Small intestine (tissue), 7 donors: ENCODE measurements around the gene MTUS2. TPM values are rescaled to one million over a fixed set of nuclear protein-coding genes. Genes with fewer than 3 reads are reported as not detected.

Experiments
- DNase-seq, 2 donors: peaks; one replicate each; pipeline versions ENCODE4 v3.0.0 to v3.0.0-alpha.2; 2013
- FAIRE-seq: peaks from 2 replicates; lab custom pipeline; 2012; peaks lifted over from hg19 to GRCh38; lab: Jason Lieb, UNC
- H3K27ac ChIP-seq, 3 donors: one replicate each; pipeline ENCODE4 v1.5.1; 2013; ENCODE audit warnings: low read length in 2 of 3, mild to moderate bottlenecking in 2 of 3, control low read depth in 1 of 3, inconsistent platforms in 1 of 3, low read depth in 1 of 3, moderate library complexity in 1 of 3
- H3K27me3 ChIP-seq, 3 donors: one replicate each; pipeline ENCODE4 v1.6.1; 2013; ENCODE audit warnings: low read length in 3 of 3, inconsistent platforms in 1 of 3; ENCODE audit not compliant: control insufficient read depth in 3 of 3, insufficient read depth in 3 of 3
- H3K36me3 ChIP-seq, 3 donors: one replicate each; pipeline ENCODE4 v1.6.1; 2013; ENCODE audit warnings: low read length in 3 of 3, inconsistent platforms in 1 of 3, low read depth in 1 of 3, mild to moderate bottlenecking in 1 of 3, moderate library complexity in 1 of 3; ENCODE audit not compliant: control insufficient read depth in 3 of 3, insufficient read depth in 2 of 3
- H3K4me1 ChIP-seq, 3 donors: one replicate each; pipeline ENCODE4 v1.6.1; 2013; ENCODE audit warnings: low read length in 2 of 3, inconsistent platforms in 1 of 3, low read depth in 1 of 3, mild to moderate bottlenecking in 1 of 3, moderate library complexity in 1 of 3; ENCODE audit not compliant: control insufficient read depth in 3 of 3, insufficient read depth in 2 of 3
- H3K4me3 ChIP-seq, 3 donors: one replicate each; pipeline ENCODE4 v1.5.1; 2013; ENCODE audit warnings: low read length in 3 of 3, control low read depth in 1 of 3, inconsistent platforms in 1 of 3, low read depth in 1 of 3, mild to moderate bottlenecking in 1 of 3, moderate library complexity in 1 of 3
- H3K9me3 ChIP-seq, 2 donors: one replicate each; pipeline ENCODE4 v1.6.1; 2013; ENCODE audit warnings: low read depth in 1 of 2, low read length in 1 of 2; ENCODE audit not compliant: control insufficient read depth in 2 of 2, insufficient read depth in 1 of 2
- WGBS, 3 donors: extraction: QIAGEN DNeasy Blood & Tissue Kit; methylation state at CpG; one replicate each; pipeline ENCODE4 v1.1.7; 2013; 5-methylcytosine and 5-hydroxymethylcytosine counted together
- polyA plus RNA-seq, 4 donors: library from polyadenylated mRNA; stranded (reverse) in 3 of 4; unstranded in 1 of 4; fragments of 200-250 nt in 3 of 4; fragments of 120-200 nt in 1 of 4; gene quantifications; one replicate each; pipeline versions ENCODE4 v1.2.1 to v1.2.3, GENCODE V29; 2013
- donor health status: healthy with polysubstance abuse.
- donor health status: control.
- donor health status: control.
- donor health status: Bipolar disorder and iron deficiency.
- donor health status: healthy.

MTUS2 gene
- polyA plus RNA-seq, 4 donors, result under 0.01 to 0.53 (median 0.22) TPM

DNA sequence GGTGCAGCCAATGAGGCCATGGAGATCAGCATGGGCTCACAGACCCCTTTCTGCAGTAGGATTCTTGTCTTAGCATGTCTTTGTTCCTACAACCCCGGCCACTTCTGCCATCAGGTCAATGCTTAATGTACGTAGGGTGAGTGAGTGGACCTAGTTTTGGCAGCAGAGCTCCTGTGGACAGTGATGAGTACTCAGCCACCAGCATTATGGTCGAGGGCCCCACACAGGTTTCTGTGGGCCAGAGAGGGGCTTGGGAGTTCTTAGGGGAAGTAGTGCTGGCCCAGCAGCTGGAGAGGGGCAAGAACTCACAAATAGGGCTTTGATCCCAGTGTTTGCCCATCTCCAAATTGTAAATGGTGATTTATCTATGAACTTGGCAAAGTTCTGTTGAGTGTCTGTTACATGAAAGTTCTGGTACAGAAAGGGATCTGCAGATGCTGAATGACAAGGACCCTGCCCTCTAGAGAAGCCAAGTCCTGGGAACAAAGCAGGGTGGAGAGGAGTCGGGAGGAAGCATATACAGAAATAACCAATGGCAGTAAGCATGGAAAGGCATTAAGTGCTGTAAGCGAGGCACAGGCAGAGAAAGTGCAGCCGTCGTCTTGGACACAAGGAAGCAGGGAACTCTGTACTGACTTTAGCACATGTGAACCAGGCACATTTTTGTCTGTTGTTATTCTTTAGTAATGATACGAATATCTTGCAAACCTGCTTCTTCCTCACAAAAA is 185.1 kb downstream of the MTUS2 start:
- no peak overlapping the region for H3K27ac ChIP-seq
- no peaks in the 10 kb centered on the region for H3K36me3 ChIP-seq
- H3K4me3 ChIP-seq, result no peak overlapping the region
- WGBS, 3 donors, result 60 to 74% (median 73%) methylated on average over 8 of the region's 8 CpGs
- DNase-seq, result no peak
- H3K27me3 ChIP-seq, result peaks cover 0 to 3% (median 0%) of the 10 kb centered on the region in 3 donors
- no peak for FAIRE-seq
- no peaks in the 10 kb centered on the region for H3K4me1 ChIP-seq
- peaks cover 0 to 3% of the 10 kb centered on the region in 2 donors for H3K9me3 ChIP-seq

DNA sequence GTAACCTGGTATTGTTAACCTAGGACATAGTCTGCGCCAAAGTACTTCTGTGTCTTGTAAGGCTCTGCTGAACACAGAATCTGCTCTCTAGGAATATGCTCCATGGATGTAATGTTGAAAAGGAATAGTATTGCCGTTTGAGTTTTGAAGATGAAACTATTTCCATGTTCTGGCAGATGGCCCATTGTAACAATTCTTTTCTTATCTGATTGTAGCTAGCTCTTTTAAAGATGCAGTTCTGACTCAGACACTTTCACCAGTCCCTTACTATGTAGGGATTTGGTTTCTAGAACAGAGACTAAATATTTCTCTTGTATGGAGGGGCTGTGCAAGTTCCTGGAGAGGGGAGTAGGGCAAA is 185.6 kb downstream of the MTUS2 start:
- FAIRE-seq, result no peak
- WGBS, 3 donors, result 51 to 57% (median 55%) methylated on average over 2 of the region's 2 CpGs
- Histone ChIP-seq H3K4me3 (no peak overlapping the region), H3K4me1 (no peaks in the 10 kb centered on the region), H3K27me3 (peaks cover 0 to under 1% (median 0%) of the 10 kb centered on the region in 3 donors), H3K27ac (no peak overlapping the region), H3K9me3 (no peaks in the 10 kb centered on the region), H3K36me3 (no peaks in the 10 kb centered on the region)
- no peak for DNase-seq

DNA sequence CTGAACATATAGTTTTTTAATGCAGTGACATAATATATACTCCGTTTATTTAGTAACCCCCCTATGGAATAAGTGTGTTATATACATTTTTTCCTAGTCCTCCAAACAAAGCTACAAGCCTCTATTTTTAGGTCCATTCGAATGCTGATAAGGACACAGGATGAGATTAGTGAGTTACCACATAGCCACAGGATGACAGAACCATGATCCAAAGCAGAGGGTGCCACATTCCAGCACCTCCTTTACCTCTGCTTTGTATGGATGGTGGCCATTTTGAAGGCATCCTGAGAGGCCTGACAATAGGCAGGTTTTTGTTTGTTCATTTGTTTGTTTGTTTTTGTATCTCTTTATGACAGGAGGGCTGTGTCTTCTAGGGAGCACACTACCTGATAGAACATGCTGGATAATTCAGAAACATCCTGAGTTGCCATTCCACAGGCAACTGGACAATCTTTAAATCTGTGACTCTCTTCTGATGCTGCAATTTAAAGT is 186.3 kb downstream of the MTUS2 start:
- DNase-seq (no peak), FAIRE-seq (no peak)
- Histone ChIP-seq H3K27me3 (no peaks in the 10 kb centered on the region), H3K36me3 (no peaks in the 10 kb centered on the region), H3K9me3 (no peaks in the 10 kb centered on the region), H3K4me3 (no peak overlapping the region), H3K4me1 (no peaks in the 10 kb centered on the region), H3K27ac (no peak overlapping the region)
- 51 to 67% (median 64%) methylated on average over 2 of the region's 2 CpGs for WGBS, 3 donors

DNA sequence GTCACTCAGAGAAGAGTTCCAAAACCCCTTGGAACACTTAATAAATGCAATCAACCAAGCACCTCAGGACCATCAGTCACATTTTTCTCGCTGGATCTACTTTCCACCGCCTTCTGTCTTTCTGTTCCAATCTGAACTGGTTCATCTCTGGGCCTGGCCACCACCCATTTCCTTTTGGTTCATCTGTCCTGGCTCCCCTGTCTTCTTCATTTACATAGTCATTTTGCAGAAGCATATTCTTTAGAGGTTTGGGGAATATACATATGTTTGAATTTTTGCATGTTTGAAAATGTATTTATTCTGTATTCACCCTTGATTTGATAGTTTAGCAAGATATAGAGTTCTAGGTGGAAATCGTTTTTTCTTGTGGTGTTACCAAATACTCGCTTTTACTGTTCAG is 188.2 kb downstream of the MTUS2 start:
- no peaks in the 10 kb centered on the region for H3K36me3 ChIP-seq
- no peaks in the 10 kb centered on the region for H3K27me3 ChIP-seq
- H3K27ac ChIP-seq, result no peak overlapping the region
- H3K9me3 ChIP-seq, result no peaks in the 10 kb centered on the region
- no peak for DNase-seq
- no peaks in the 10 kb centered on the region for H3K4me1 ChIP-seq
- no peak for FAIRE-seq
- 91 to 94% (median 93%) methylated on average over 4 of the region's 4 CpGs for WGBS, 3 donors
- no peak overlapping the region for H3K4me3 ChIP-seq

DNA sequence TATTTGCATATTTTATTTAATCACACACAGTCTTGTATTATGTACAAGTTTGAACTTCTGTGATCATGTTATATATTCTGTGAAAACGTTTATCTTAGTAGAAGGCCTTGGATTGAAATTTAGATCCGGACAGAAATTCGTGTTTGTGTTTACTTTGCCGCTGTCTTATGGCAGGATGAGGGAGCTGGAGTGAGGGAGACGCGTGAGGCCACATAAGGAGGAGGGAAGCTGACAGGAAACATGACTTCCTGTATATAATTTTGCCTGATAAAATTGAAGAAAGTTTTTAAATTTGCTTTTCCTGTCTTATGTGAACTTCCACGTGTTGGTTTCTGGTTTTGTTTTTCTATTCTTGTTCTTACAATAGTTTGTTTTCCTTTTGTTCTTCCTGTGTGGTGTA is 200.2 kb downstream of the MTUS2 start:
- no peak overlapping the region for H3K4me3 ChIP-seq
- H3K27me3 ChIP-seq, result peaks cover 0 to 2% (median 0%) of the 10 kb centered on the region in 3 donors
- FAIRE-seq (no peak), DNase-seq (no peak)
- H3K9me3 ChIP-seq, result no peaks in the 10 kb centered on the region
- H3K36me3 ChIP-seq, result no peaks in the 10 kb centered on the region
- no peak overlapping the region for H3K27ac ChIP-seq
- WGBS, 3 donors, result 29 to 76% (median 52%) methylated on average over 7 of the region's 7 CpGs
- no peaks in the 10 kb centered on the region for H3K4me1 ChIP-seq

DNA sequence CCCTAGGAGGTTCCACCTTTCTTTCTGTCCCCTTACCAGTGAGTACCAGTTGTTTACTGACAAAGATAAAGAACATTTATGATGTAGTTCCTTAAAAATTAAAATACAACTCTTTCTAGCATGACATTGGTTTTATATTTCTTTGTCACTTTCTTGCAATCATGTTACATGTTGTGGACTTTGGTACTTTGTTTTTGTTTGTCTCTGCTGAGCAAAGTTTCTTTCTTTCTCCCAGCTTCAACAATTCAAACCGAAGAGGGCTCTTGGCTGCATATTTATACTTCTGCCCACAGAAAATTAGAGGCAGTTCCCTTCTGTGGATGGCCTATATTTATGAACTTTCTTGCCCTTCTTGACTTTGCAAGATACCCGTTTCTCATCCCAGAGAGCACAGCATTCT is 201.2 kb downstream of the MTUS2 start:
- Histone ChIP-seq H3K4me1 (no peaks in the 10 kb centered on the region), H3K27me3 (peaks cover 0 to 5% (median 0%) of the 10 kb centered on the region in 3 donors), H3K4me3 (no peak overlapping the region), H3K27ac (no peak overlapping the region), H3K9me3 (no peaks in the 10 kb centered on the region), H3K36me3 (no peaks in the 10 kb centered on the region)
- FAIRE-seq, result no peak
- no peak for DNase-seq
- 31 to 46% (median 38%) methylated on average over 2 of the region's 2 CpGs for WGBS, 3 donors

DNA sequence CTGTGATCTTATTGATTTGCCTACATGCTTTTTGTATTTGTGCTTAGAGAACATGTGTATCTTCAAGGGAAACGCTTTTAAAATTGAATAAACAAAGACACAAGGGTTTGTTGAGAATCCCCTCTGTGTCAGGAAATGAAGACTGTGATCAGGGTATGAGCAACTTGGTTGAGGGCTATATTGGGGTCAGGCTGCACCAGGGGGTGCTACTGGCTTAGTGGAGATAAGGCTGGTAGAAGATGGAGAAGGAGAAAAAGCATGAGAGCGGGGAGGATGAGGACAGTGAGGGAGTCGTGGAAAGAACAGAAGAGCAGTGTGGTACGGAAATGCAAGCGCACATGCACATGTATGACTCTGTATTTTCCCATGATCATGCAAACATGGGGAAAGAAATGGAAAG is 201.6 kb downstream of the MTUS2 start:
- FAIRE-seq, result no peak
- Histone ChIP-seq H3K36me3 (no peaks in the 10 kb centered on the region), H3K4me3 (no peak overlapping the region), H3K27ac (no peak overlapping the region), H3K27me3 (peaks cover 0 to 5% (median 0%) of the 10 kb centered on the region in 3 donors), H3K4me1 (no peaks in the 10 kb centered on the region), H3K9me3 (no peaks in the 10 kb centered on the region)
- DNase-seq, result no peak
- 77 to 80% (median 77%) methylated on average over 5 of the region's 5 CpGs for WGBS, 3 donors

DNA sequence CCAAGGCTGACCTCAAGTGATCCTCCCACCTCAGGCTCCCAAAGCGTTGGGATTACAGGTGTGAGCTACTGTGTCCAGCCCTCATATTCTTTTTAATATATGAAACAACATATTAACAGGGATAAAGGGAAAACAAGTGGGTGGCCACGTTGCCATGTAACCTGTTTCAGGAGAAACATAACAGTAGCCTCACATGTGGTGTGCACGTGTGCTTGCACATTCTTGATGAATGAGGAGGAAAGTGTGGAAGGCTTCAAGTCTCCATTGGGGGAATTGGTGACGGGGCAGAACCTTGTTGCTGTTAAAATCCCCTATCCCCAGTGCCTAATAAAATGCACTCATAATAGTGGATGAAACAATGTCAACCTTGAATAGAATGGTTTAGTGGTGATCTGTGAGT is 202.3 kb downstream of the MTUS2 start:
- Histone ChIP-seq H3K27ac (no peak overlapping the region), H3K27me3 (peaks cover 0 to 5% (median 0%) of the 10 kb centered on the region in 3 donors), H3K36me3 (no peaks in the 10 kb centered on the region), H3K4me1 (no peaks in the 10 kb centered on the region), H3K4me3 (no peak overlapping the region), H3K9me3 (no peaks in the 10 kb centered on the region)
- WGBS, 3 donors, result 86 to 93% (median 91%) methylated on average over 4 of the region's 4 CpGs
- DNase-seq, result no peak
- FAIRE-seq, result no peak
